PC-3 (cell line): ENCODE results near the gene MYEOV. TPM values are rescaled to one million over a fixed set of nuclear protein-coding genes. Genes with fewer than 3 reads are reported as not detected.

Source experiments
- ATAC-seq: fragments of 200-7000 bp; cut with Tn5 transposase; 2 replicates; pipeline ENCODE4 v1.9.1; 2020; ENCODE audit warnings: mild to moderate bottlenecking, moderate library complexity
- BruUV-seq: library from RNA; stranded (reverse); fragments of 400-500 nt; replicated peaks from 2 replicates; lab custom pipeline; 2021; lab: Mats Ljungman, UMichigan
- CTCF ChIA-PET: fragments of 300-600 bp; sonication (Branson Sonifier 250); formaldehyde crosslinking; loops from one replicate; lab custom pipeline; 2022; ENCODE audit warnings: antibody characterized with exemption; lab: Charles Lee
- POLR2A ChIA-PET: fragments of 300-600 bp; sonication (Branson Sonifier 250); formaldehyde crosslinking; loops from one replicate; lab custom pipeline; 2022; ENCODE audit warnings: antibody characterized with exemption; ENCODE audit not compliant: unreplicated experiment; lab: Charles Lee
- DNase-seq: peaks from one replicate; pipeline ENCODE4 v3.0.0-alpha.2; 2015
- H2AFZ ChIP-seq: fragments of 300-600 bp; sonication (generic); 2 replicates; pipeline ENCODE4 v1.6.0; 2016; ENCODE audit warnings: antibody characterized with exemption, low read length
- H3F3A ChIP-seq: fragments of 300-600 bp; sonication (generic); one replicate; pipeline ENCODE4 v1.6.0; 2017; ENCODE audit warnings: antibody characterized with exemption, low read length, control low read depth, mild to moderate bottlenecking; ENCODE audit not compliant: unreplicated experiment
- H3K27ac ChIP-seq: fragments of 300-600 bp; sonication (generic); 2 replicates; pipeline ENCODE4 v1.5.1; 2016; ENCODE audit warnings: mild to moderate bottlenecking, low read length
- H3K27me3 ChIP-seq: fragments of 300-600 bp; sonication (generic); 2 replicates; pipeline ENCODE4 v1.6.1; 2016; ENCODE audit warnings: low read length, mixed read lengths
- H3K36me3 ChIP-seq: fragments of 300-600 bp; sonication (generic); 2 replicates; pipeline ENCODE4 v1.6.1; 2016; ENCODE audit warnings: low read depth, mixed run types, low read length, mixed read lengths
- H3K4me1 ChIP-seq: fragments of 300-600 bp; sonication (generic); 2 replicates; pipeline ENCODE4 v1.5.1; 2016; ENCODE audit warnings: low read length; ENCODE audit not compliant: insufficient read depth
- H3K4me2 ChIP-seq: fragments of 300-600 bp; sonication (generic); 2 replicates; pipeline ENCODE4 v1.6.0; 2016; ENCODE audit warnings: low read length
- H3K4me3 ChIP-seq: fragments of 300-600 bp; sonication (generic); 2 replicates; pipeline ENCODE4 v1.5.1; 2016; ENCODE audit warnings: mild to moderate bottlenecking, low read length, mixed read lengths
- H3K79me2 ChIP-seq: fragments of 300-600 bp; sonication (generic); 2 replicates; pipeline ENCODE4 v1.6.1; 2017; ENCODE audit warnings: low read length, mixed read lengths
- H3K9ac ChIP-seq: fragments of 300-600 bp; sonication (generic); 2 replicates; pipeline ENCODE4 v1.6.0; 2016; ENCODE audit warnings: mild to moderate bottlenecking, low read length
- H3K9me2 ChIP-seq: fragments of 300-600 bp; sonication (generic); replicated peaks from 2 replicates; pipeline ENCODE4 v1.6.1; 2016; ENCODE audit warnings: mixed run types, low read length, mixed read lengths
- H3K9me3 ChIP-seq: fragments of 300-600 bp; sonication (generic); 2 replicates; pipeline ENCODE4 v1.6.1; 2016; ENCODE audit warnings: low read length, mixed read lengths
- H4K20me1 ChIP-seq: fragments of 300-600 bp; sonication (generic); 2 replicates; pipeline ENCODE4 v1.6.1; 2016; ENCODE audit warnings: low read length, mixed read lengths
- EZH2 ChIP-seq: fragments of 300-600 bp; sonication (generic); IDR thresholded peaks from one replicate; pipeline ENCODE4 v1.6.1; 2017; ENCODE audit warnings: antibody characterized with exemption, mild to moderate bottlenecking, low read length; ENCODE audit not compliant: unreplicated experiment
- EZH2phosphoT487 ChIP-seq: fragments of 300-600 bp; sonication (generic); IDR thresholded peaks from 2 replicates; pipeline ENCODE4 v1.6.1; 2018; ENCODE audit warnings: mild to moderate bottlenecking, antibody characterized with exemption, low read length, borderline replicate concordance
- intact Hi-C: fragments of 100-400 bp; cut with micrococcal nuclease; formaldehyde crosslinking; loops from 2 replicates; pipeline ENCODE4 v1.9.0; 2023
- total RNA-seq: library from RNA; depleted of rRNA; stranded (reverse); fragments of >200 nt; gene quantifications from 2 replicates; pipeline ENCODE4 v1.2.3, GENCODE V29; 2014
- TF ChIP-seq, protein P1 (sequence below): fragments of 300-600 bp; sonication (generic); conservative IDR thresholded peaks from 2 replicates; pipeline ENCODE4 v1.5.1; 2017; ENCODE audit warnings: antibody characterized with exemption, low read depth, mild to moderate bottlenecking, low read length

MYEOV gene
- total RNA-seq, 1 experiment from 2014 or later = 59.0 TPM

DNA sequence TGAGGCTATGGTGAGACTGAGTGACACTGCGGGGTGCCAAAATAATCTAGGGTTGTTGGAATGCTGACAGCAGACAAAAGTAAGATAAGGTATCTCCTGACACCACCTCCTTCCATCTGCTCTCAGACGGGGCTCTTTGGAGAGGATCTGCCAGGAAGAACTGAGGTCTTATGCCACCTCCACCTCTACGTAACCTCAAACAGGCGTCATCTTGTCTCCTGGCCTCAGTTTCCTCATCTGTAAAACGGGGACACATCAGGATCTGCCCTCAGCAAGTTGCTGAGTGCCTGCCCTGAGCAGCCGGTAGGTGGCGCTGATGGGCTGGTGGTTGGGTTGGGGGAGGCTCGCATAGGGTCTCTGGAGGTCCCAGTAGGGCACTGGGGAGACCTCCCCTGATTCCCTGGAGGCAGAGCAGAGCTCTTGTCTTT lies 1.7 kb upstream of the MYEOV start:
- TF ChIP-seq EZH2phosphoT487 = no peak
- TF ChIP-seq EZH2 = no peak
- TF ChIP-seq, protein P1, sequence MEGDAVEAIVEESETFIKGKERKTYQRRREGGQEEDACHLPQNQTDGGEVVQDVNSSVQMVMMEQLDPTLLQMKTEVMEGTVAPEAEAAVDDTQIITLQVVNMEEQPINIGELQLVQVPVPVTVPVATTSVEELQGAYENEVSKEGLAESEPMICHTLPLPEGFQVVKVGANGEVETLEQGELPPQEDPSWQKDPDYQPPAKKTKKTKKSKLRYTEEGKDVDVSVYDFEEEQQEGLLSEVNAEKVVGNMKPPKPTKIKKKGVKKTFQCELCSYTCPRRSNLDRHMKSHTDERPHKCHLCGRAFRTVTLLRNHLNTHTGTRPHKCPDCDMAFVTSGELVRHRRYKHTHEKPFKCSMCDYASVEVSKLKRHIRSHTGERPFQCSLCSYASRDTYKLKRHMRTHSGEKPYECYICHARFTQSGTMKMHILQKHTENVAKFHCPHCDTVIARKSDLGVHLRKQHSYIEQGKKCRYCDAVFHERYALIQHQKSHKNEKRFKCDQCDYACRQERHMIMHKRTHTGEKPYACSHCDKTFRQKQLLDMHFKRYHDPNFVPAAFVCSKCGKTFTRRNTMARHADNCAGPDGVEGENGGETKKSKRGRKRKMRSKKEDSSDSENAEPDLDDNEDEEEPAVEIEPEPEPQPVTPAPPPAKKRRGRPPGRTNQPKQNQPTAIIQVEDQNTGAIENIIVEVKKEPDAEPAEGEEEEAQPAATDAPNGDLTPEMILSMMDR = peak; percentile 94
- Histone ChIP-seq H3F3A (no peaks in the 10 kb centered on the region), H3K27me3 (no peaks in the 10 kb centered on the region), H3K9ac (no peak overlapping the region), H3K36me3 (0 out of 2 replicates have a peak, but pooled peaks cover 4% of the 10 kb centered on the region), H3K9me2 (0 out of 2 replicates have a peak, but pooled peaks cover 3% of the 10 kb centered on the region), H3K4me2 (no peak overlapping the region), H4K20me1 (no peaks in the 10 kb centered on the region), H3K9me3 (no peaks in the 10 kb centered on the region), H3K27ac (no peak overlapping the region), H3K4me3 (no peak overlapping the region), H2AFZ (no peak overlapping the region), H3K4me1 (peaks cover 24% of the 10 kb centered on the region), H3K79me2 (peaks cover 31% of the 10 kb centered on the region)
- CTCF ChIA-PET = interaction anchor here (0.5 to 0.9 kb wide), 3 partner anchors 14 to 296 kb away, joined by 3 to 5 read pairs (median 5); no protein-coding TSS in a partner anchor
- intact Hi-C loops = no loop called here
- DNase-seq (peak; percentile 47), ATAC-seq (no peak)
- POLR2A ChIA-PET = no interaction called here
- BruUV-seq = no TSS peak

DNA sequence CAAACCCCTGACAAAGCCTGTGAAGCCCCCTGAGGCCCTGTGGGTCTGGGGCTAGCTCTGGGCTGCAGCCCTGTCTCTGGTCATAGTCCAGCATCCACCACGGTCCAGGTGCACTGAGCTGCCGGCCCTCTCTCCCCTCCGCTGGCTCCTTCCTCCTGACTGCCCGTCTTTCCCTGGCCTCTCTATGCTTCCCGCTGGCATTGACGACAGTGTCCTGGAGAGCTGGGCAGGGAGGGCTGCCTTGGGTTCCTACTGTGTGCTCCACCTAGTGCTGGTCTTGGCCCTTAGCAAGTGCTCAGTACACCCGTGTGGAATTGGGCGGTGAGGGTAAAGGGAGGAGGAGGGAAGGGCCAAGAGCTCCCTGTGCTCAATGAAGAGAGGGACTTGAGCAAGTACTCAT lies 868 bp upstream of the MYEOV start:
- DNase-seq = peak; percentile 41
- H3K9me2 ChIP-seq = 0 out of 2 replicates have a peak, but pooled peaks cover 3% of the 10 kb centered on the region
- H4K20me1 ChIP-seq = no peaks in the 10 kb centered on the region
- 0 out of 2 replicates have a peak, but pooled peaks cover 4% of the 10 kb centered on the region for H3K36me3 ChIP-seq
- POLR2A ChIA-PET = no interaction called here
- no peak for ATAC-seq
- CTCF ChIA-PET = interaction anchor here (0.9 to 1.0 kb wide), 2 partner anchors 295 to 351 kb away, joined by 3 to 5 read pairs; no protein-coding TSS in a partner anchor
- no peaks in the 10 kb centered on the region for H3K27me3 ChIP-seq
- H3K9ac ChIP-seq = peak overlapping the region; percentile 16
- intact Hi-C loops = no loop called here
- H3K27ac ChIP-seq = peak overlapping the region; percentile 53
- H3K4me3 ChIP-seq = no peak overlapping the region
- H2AFZ ChIP-seq = no peak overlapping the region
- no peak overlapping the region for H3K4me2 ChIP-seq
- peaks cover 37% of the 10 kb centered on the region for H3K79me2 ChIP-seq
- H3K9me3 ChIP-seq = no peaks in the 10 kb centered on the region
- peaks cover 3% of the 10 kb centered on the region for H3F3A ChIP-seq
- H3K4me1 ChIP-seq = peaks cover 31% of the 10 kb centered on the region
- no TSS peak for BruUV-seq
- TF ChIP-seq, protein P1 = no peak; the same call in 1 of the 2 replicates
- no peak for TF ChIP-seq EZH2phosphoT487
- TF ChIP-seq EZH2 = no peak

DNA sequence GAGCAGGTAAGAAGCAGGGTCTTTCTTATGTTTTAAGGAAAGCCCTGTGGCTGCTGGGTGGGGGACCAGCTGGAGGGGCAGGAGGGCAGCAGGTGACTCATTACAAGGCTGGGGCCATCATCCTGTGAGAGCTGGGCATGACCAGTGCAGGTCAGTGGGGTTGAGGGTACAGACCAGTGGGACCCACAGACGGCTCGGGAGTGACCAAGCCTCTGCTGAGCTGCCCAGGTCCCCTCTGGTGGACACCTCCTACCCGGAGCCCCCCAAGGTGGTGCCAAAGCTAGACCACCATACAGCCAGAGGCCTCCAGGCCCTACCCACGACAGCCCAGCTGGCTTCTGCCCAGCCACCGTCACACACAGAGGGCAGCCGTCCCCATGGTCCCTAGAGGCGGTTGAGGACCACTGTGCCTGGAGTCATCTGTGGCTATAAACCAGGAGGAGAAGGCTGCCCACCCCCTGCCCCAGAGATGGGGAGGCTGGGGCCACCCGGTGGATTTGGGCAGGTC lies 670 bp downstream of the MYEOV start:
- POLR2A ChIA-PET = interaction anchor here (0.6 to 1.3 kb wide), 5 partner anchors 16 to 345 kb away, joined by 3 to 8 read pairs (median 3); no protein-coding TSS in a partner anchor
- CTCF ChIA-PET = no interaction called here

More for the DNA sequence above, 670 bp downstream of the MYEOV start:
- Histone ChIP-seq H3K4me1 (peaks cover 46% of the 10 kb centered on the region), H3F3A (peaks cover 9% of the 10 kb centered on the region), H3K79me2 (peaks cover 51% of the 10 kb centered on the region), H3K4me2 (peak overlapping the region; percentile 80), H3K27me3 (no peaks in the 10 kb centered on the region), H3K9me3 (no peaks in the 10 kb centered on the region), H3K36me3 (0 out of 2 replicates have a peak, but pooled peaks cover 4% of the 10 kb centered on the region), H3K27ac (peak overlapping the region; percentile 98), H3K4me3 (peak overlapping the region; percentile 76), H4K20me1 (no peaks in the 10 kb centered on the region), H2AFZ (no peak overlapping the region), H3K9ac (peak overlapping the region; percentile 97), H3K9me2 (0 out of 2 replicates have a peak, but pooled peaks cover 3% of the 10 kb centered on the region)
- TF ChIP-seq, protein P1 = no peak
- TF ChIP-seq EZH2 (no peak), EZH2phosphoT487 (no peak)
- intact Hi-C loops = loop anchor here (5.0 kb wide), 1 partner anchor 192 kb away; no protein-coding TSS in a partner anchor
- DNase-seq (peak; percentile 14), ATAC-seq (no peak)
- BruUV-seq = no TSS peak
